HCEC 1CT (cell line): Measurements from ENCODE around the gene TNKS1BP1.

ENCODE experiments used
- DNase-seq: peaks from one replicate; pipeline ENCODE4 v3.0.0-alpha.2; 2017

TNKS1BP1 gene

GRCh38 chr11:57251037-57251436, 73.7 kb downstream of the TNKS1BP1 start:
- DNase-seq: no peak
